CD4-positive, alpha-beta T cell treated with Interleukin-4 for 1 hour (primary cell): ENCODE measurements around the gene CRTC3.
A peak's percentile ranks its signal among the peaks of the same experiment; 100 is the strongest.
"Not testable (repeated sequence)": the region's sequence is repeated elsewhere in the genome, so short reads cannot be mapped to it uniquely, and the experiment has no call there.

ENCODE experiments used
- DNase-seq, 2 donors: peaks; one replicate each; pipeline ENCODE4 v3.0.0-alpha.2; 2020 to 2022

Gene CRTC3

DNA sequence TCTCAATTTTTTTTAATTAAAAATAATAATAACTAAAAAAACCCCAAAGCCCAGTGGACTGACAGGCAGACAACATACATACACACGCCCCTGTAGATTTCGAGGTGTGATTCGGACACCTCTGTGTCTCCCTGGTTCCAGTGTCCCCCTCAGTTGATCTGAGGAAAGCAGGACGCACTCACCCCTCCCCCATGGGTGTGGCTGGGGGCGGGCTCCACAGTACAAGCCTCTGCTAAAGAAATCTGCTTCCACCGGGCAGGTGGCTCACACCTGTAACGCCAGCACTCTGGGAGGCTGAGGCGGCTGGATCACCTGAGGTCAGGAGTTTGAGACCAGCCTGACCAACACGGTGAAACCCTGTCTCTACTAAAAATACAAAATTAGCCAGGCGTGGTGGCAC lies 153.6 kb downstream of the CRTC3 start:
- no peak for DNase-seq

DNA sequence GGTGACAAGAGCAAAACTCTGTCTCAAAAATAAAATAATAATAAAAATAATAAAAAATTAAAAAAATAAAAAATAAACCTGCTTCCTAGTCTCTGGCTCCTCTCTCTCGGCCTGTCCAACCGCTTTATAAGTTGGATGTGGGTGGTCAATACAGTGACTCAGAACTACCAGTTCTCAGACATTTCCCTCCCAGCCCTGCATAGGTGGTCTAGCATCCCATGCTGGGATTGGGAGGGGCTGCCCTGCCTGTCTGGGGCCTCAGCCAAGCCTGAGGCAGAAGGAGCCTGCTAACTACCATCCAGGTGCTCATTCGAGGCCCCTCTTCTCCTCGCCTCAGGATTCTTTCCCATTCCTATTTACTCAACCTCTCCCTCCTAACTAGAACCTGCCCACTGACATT lies 154.2 kb downstream of the CRTC3 start:
- no peak for DNase-seq

DNA sequence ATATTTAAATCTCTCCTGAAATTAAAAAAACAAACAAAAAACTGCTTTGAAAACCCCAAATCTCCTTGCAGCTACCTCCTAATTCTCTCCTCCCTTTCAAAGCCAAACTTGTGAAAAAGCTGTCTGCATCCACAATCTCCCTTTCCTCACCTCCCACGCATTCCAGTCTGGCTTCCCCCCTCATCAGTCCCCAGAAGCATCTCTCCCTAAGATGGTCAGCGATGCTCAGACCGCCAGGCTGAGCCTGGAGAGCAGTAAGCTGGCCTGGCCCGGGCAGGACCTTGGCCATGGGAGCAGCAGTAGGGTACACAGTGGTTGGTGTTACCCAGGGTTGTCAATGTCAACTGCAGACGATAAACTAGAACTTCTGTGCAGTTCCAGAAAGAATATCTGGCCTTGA lies 154.6 kb downstream of the CRTC3 start:
- no peak for DNase-seq

DNA sequence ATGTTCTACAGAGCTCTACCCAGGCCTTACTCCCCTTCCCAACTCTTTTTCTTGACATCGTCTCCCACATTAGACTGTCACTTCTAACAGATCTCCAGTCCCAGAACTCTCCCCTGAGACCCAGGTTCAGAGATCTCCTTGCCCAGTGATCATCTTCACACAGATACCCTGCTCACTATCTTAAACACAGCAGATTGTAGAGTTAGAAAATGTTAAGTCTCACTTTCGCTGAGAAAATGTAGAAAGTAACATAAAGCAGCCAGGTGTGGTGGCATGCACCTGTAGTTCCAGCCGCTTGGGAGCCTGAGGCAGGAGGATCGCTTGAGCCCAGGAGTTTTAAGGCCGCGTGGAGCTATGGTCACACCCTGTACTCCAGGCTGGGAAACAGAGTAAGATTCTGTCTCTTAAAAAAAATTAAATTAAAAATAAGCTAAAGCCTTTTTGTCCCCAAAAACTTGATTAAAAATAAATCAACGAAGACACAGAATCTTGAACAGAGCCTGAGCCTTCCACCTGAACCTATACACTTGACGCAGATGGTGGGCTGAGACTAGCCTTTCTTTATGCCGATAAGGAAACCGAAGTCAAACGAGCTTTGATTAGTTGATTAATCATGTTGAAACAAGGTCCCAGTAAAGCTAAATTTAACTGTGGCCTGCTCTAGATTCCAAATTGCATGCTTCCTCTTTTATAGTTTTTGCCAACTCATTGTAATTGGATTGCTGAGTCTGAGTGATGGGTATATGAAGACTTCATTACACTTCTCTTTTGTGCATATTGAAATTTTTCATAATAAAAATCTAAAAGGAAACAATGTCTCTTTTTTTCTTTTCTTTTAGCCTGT lies 156.1 kb downstream of the CRTC3 start:
- DNase-seq = no peak

DNA sequence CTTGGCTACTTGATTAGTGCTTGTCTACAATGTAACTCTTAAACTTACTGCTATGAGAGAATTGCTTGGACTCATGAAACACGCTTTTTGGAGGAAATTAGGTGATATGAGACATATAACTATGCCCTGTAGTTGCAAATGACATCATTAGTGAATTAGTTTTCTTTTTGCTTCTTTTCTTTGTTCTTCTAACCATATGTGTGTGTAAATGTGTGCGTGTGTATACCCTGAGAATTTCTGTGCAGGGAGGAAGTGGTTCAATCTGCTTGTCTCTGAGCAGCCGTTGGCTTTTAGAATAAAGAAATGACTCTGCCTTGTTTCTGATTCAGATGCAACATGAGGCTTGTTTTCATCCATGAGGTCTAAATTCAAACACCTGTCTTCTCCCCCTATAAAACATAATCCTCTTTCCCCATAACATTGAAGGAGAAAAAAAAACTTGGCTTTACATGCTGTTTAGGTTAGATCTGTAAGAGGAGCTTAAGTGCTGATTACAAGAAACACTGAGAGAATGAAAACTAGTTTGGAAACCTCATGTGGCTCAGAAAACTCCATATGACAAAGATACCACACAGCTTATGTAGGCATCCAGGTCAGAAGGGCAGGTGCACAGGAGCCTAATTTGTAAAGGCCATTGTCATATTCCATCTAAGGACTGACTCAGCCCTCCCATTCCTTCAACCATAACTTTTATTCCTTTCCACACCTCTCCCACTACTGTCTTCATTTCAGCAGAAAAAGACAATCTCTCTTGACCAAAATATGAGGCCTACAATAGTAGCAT lies 156.9 kb downstream of the CRTC3 start:
- DNase-seq = peak; percentile 16 to 42

DNA sequence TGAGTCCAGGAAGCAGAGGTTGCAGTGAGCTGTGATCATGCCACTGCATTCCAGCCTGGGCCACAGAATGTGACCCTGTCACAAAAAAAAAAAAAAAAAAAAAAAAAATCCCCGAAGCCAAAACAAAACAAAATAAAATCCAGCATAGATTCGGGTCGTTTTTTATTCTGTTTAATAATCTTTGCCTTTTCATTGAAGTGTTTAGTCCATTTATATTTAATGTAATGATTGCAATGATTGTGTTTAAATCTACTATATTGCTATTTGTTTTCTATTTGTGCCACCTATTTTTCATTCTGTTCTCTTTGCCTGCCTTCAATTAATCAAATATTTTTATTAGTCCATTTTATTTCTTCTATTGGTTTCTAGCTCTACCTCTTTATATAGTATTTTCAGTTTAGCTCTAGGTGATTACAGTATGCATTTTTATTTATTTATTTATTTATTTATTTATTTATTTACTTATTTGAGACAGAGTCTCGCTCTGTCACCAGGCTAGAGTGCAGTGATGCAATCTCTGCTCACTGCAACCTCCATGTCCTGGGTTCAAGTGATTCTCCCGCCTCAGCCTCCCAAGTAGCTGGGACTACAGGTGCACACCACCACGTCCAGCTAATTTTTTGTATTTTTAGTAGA lies 159.7 kb downstream of the CRTC3 start:
- DNase-seq = not testable (repeated sequence)

DNA sequence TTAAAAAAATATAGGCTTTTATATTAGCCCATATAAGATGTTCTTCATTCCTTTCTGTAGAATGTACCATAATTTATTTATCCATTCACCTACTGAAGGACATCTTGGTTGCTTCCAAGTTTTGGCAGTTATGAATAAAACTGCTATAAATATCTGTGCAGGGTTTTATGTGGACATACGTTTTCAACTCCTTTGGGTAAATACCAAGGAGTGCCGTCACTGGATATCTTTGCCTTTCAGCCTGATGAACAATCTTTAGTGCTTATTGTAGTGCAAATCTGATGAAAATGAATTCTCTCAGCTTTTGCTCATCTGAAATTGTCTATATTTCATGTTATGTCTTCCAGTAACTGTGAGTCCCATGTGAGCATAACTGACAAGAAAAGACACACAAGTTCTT lies 160.9 kb downstream of the CRTC3 start:
- no peak for DNase-seq

DNA sequence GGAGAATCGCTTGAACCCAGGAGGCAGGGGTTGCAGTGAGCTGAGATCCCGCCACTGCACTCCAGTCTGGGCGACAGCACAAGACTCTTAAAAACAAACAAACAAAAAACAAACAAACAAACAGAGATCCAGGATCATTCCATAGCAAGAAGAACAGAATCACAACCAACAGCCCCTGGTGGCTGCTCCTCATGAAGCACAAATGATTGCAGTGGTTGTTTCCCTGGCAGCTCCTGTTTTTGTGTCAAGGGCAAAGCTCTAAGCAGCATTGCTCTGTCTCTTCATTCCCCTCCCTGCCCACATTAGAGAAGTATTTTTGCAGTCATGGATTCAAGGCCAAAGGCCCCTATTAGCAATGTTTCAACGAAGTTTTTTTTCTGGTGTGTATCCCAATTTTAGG lies 161.6 kb downstream of the CRTC3 start:
- DNase-seq = no peak

DNA sequence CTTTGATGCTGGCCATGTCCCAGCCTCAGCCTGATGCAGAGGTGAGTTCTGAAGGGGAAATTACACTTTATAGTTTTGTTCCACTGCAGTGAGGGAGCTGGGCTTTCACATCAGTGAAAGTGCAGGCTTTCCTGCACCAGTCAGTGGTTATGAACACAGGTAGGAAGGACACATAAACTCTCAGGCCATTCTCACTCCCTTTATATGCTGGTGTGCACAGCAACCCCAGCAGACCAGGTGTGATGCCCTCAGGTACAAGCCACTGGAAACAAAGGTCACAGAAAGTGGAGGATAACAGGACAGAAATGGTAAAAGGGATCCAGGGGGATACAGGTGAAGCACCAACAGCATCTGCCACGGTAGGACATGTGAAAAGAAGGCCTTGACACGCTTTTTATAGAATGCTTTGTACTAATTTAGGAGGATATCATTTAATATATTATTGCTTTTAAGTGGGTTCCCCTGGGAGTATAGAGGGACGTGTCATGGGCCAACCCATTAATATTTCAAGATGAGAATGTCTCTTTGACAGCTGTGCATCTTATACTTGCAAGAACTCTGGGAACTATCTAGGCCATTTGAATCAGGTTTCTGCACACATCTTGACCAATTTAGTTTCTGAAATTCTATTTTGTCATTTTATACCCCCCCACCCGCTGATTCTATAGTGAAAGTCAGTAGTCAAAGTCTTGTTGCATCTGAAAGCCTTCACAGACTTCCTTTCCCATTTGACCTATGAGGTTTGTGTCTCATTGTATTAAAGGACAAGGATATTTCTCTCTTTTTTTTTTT lies 162.5 kb downstream of the CRTC3 start:
- DNase-seq = no peak
